Pancreas (tissue), 10 donors: Measurements from ENCODE around the gene FAM76B. TPM values are rescaled to one million over a fixed set of nuclear protein-coding genes. Genes with fewer than 3 reads are reported as not detected.
"Not testable (repeated sequence)": the region's sequence is repeated elsewhere in the genome, so short reads cannot be mapped to it uniquely, and the experiment has no call there.

Experiments used
- ATAC-seq, 4 donors: fragments of 200-7000 bp; cut with Tn5 transposase; one replicate each; pipeline versions ENCODE4 v1.8.0 to v1.9.1; 2020; ENCODE audit warnings: mild to moderate bottlenecking in 4 of 4, moderate library complexity in 4 of 4
- DNase-seq, 6 donors: peaks; one replicate each; pipeline ENCODE4 v3.0.0-alpha.2; 2020
- FAIRE-seq: peaks from 2 replicates; lab custom pipeline; 2012; peaks lifted over from hg19 to GRCh38; lab: Jason Lieb, UNC
- H3K27ac ChIP-seq, 4 donors: fragments of 200-600 bp; sonication (generic); 1 replicate in 3 of 4; 2 replicates in 1 of 4; pipeline versions ENCODE4 v1.5.0 to v1.8.0; 2020
- H3K27me3 ChIP-seq, 4 donors: fragments of 200-600 bp; one replicate each; pipeline ENCODE4 v1.8.0; 2021
- H3K36me3 ChIP-seq, 3 donors: fragments of 200-600 bp; sonication (generic) in 1 of 3; one replicate each; pipeline versions ENCODE4 v1.5.0 to v1.8.0; 2020 to 2021
- H3K4me1 ChIP-seq, 3 donors: fragments of 200-600 bp; one replicate each; pipeline ENCODE4 v1.8.0; 2021
- H3K4me3 ChIP-seq, 4 donors: fragments of 200-600 bp; sonication (generic) in 2 of 4; one replicate each; pipeline versions ENCODE4 v1.5.0 to v1.8.0; 2020 to 2021
- H3K9me3 ChIP-seq, 4 donors: fragments of 200-600 bp; one replicate each; pipeline ENCODE4 v1.8.0; 2021
- WGBS, 2 donors: extraction: QIAGEN DNeasy Blood & Tissue Kit; methylation state at CpG; one replicate each; pipeline ENCODE4 v1.1.7; 2013; 5-methylcytosine and 5-hydroxymethylcytosine counted together
- intact Hi-C, 3 donors: fragments of 100-400 bp; cut with DNase I; formaldehyde crosslinking; loops; one replicate each; pipeline versions ENCODE4 v1.11.1 to v1.14.2; 2022
- polyA plus RNA-seq, 2 donors: library from polyadenylated mRNA; stranded (reverse); fragments of 200-250 nt; gene quantifications; one replicate each; pipeline ENCODE4 v1.2.3, GENCODE V29; 2013
- total RNA-seq, 6 donors: library from RNA; stranded (reverse); fragmentation: NEBNext Ultra II Directional in 4 of 6; extraction: Animal tissue kit (Norgen Biotek cat#: 25700) in 4 of 6; gene quantifications; one replicate each; pipeline versions ENCODE4 v1.2.1 to v1.2.4, GENCODE V29; 2021 to 2023
- TF ChIP-seq, protein P1 (sequence below), 4 donors: fragments of 200-600 bp; sonication (generic) in 3 of 4; IDR thresholded peaks; one replicate each; pipeline versions ENCODE4 v1.5.0 to v1.8.0; 2021; ENCODE audit warnings: antibody characterized with exemption in 4 of 4
- donor health status: healthy with polysubstance abuse.
- donor health status: DM: no; HTN: no; CAD: no; lungs with moderate emphysema.
- donor health status: DM: no; HTN: no; CAD: no.
- donor health status: control.
- donor health status: control.
- donor health status: Bipolar disorder and iron deficiency.
- donor health status: DM: yes; HTN: yes; CAD: no.
- donor health status: DM: no; HTN: no; CAD: no.
- donor health status: DM: no; HTN: no; CAD: no.
- donor health status: DM: yes; HTN: yes; CAD: no.

The FAM76B gene
- total and polyA plus RNA-seq, 8 donors: 7.1 to 16.7 (median 9.3) TPM

GRCh38 chr11:95816037-95816436 lies 26.5 kb upstream of the FAM76B start:
- FAIRE-seq: no peak
- WGBS, 2 donors: 94 to 100% methylated on average over 2 of the region's 2 CpGs
- no peaks in the 10 kb centered on the region for H3K9me3 ChIP-seq
- TF ChIP-seq, protein P1, sequence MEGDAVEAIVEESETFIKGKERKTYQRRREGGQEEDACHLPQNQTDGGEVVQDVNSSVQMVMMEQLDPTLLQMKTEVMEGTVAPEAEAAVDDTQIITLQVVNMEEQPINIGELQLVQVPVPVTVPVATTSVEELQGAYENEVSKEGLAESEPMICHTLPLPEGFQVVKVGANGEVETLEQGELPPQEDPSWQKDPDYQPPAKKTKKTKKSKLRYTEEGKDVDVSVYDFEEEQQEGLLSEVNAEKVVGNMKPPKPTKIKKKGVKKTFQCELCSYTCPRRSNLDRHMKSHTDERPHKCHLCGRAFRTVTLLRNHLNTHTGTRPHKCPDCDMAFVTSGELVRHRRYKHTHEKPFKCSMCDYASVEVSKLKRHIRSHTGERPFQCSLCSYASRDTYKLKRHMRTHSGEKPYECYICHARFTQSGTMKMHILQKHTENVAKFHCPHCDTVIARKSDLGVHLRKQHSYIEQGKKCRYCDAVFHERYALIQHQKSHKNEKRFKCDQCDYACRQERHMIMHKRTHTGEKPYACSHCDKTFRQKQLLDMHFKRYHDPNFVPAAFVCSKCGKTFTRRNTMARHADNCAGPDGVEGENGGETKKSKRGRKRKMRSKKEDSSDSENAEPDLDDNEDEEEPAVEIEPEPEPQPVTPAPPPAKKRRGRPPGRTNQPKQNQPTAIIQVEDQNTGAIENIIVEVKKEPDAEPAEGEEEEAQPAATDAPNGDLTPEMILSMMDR (IDR thresholded peaks at IDR 0.05): no peak
- no peaks in the 10 kb centered on the region for H3K4me1 ChIP-seq
- peaks cover 0 to 13% (median 0%) of the 10 kb centered on the region in 3 donors for H3K36me3 ChIP-seq
- H3K4me3 ChIP-seq: no peak overlapping the region
- ATAC-seq: no peak
- no peak overlapping the region for H3K27ac ChIP-seq
- DNase-seq: no peak
- H3K27me3 ChIP-seq: no peaks in the 10 kb centered on the region
- intact Hi-C loops: no loop called here

DNA sequence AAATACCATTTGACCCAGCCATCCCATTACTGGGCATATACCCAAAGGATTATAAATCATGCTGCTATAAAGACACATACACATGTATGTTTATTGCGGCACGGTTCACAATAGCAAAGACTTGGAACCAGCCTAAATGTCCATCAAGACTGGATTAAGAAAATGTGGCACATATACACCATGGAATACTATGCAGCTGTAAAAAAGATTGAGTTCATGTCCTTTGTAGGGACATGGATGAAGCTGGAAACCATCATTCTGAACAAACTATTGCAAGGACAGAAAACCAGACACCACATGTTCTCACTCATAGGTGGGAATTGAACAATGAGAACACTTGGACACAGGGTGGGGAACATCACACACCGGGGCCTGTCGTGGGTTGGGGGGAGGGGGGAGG lies 21.5 kb upstream of the FAM76B start:
- WGBS, 2 donors: 99 to 100% methylated on average over 4 of the region's 4 CpGs
- intact Hi-C loops, FAIRE-seq, DNase-seq, H3K9me3 ChIP-seq, ATAC-seq, H3K4me1 ChIP-seq, H3K27ac ChIP-seq, H3K27me3 ChIP-seq, H3K4me3 ChIP-seq, H3K36me3 ChIP-seq: not testable (repeated sequence)

DNA sequence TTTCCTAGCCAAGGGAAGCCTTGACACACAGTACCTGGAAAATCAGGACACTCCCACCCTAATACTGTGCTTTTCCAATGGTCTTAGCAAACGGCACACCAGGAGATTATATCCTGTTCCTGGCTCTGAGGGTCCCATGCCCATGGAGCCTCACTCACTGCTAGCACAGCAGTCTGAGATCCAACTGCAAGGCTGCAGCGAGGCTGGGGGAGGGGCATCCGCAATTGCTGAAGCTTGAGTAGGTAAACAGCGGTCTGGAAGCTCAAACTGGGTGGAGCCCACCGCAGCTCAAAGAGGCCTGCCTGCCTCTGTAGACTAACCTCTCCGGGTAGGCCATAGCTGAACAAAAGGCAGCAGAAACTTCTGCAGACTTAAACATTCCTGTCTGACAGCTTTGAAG lies 16.9 kb upstream of the FAM76B start:
- FAIRE-seq, DNase-seq, H3K27me3 ChIP-seq, H3K36me3 ChIP-seq, intact Hi-C loops, H3K27ac ChIP-seq, ATAC-seq, H3K9me3 ChIP-seq, H3K4me3 ChIP-seq, H3K4me1 ChIP-seq: not testable (repeated sequence)
- WGBS, 2 donors: 97% methylated on average over 6 of the region's 6 CpGs

GRCh38 chr11:95805869-95806268 lies 16.3 kb upstream of the FAM76B start:
- H3K27me3 ChIP-seq: no peaks in the 10 kb centered on the region
- no peak overlapping the region for H3K4me3 ChIP-seq
- ATAC-seq (no peak), DNase-seq (no peak), FAIRE-seq (no peak)
- intact Hi-C loops: no loop called here
- 83 to 92% methylated on average over 2 of the region's 2 CpGs for WGBS, 2 donors
- no peaks in the 10 kb centered on the region for H3K4me1 ChIP-seq
- no peak overlapping the region for H3K27ac ChIP-seq
- peaks cover 0 to 13% (median 0%) of the 10 kb centered on the region in 3 donors for H3K36me3 ChIP-seq
- TF ChIP-seq, protein P1 (IDR thresholded peaks at IDR 0.05): no peak
- H3K9me3 ChIP-seq: no peaks in the 10 kb centered on the region

DNA sequence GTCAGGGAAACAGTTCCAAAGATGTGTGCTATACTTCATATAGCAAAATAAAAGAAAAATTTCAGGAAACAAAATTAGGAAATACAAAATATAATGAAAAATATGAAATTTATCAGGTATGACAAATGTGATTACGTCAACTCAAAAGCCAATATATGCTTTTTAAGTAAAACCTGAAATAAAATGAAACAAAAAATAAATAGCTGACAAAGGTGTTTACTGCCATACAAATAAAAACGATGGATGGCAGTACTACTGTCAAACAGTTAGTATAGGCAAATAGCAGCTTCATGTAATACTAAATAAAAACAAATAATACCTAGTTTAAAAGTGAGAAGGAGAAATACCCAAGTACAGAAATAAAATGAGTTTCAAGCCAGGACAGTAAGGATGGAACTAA lies 14.4 kb upstream of the FAM76B start:
- Histone ChIP-seq H3K36me3 (peaks cover 0 to 20% (median 0%) of the 10 kb centered on the region in 3 donors), H3K27ac (no peak overlapping the region), H3K27me3 (no peaks in the 10 kb centered on the region), H3K4me3 (no peak overlapping the region), H3K9me3 (no peaks in the 10 kb centered on the region), H3K4me1 (no peaks in the 10 kb centered on the region)
- DNase-seq (no peak), FAIRE-seq (no peak), ATAC-seq (no peak)
- WGBS, 2 donors: 94 to 98% methylated on average over 2 of the region's 2 CpGs
- intact Hi-C loops: no loop called here
- TF ChIP-seq, protein P1 (IDR thresholded peaks at IDR 0.05): no peak

GRCh38 chr11:95802806-95803205 lies 13.2 kb upstream of the FAM76B start:
- DNase-seq: no peak

More at GRCh38 chr11:95802806-95803205, 13.2 kb upstream of the FAM76B start:
- FAIRE-seq (no peak), ATAC-seq (no peak)
- no peaks in the 10 kb centered on the region for H3K9me3 ChIP-seq
- TF ChIP-seq, protein P1 (IDR thresholded peaks at IDR 0.05): no peak
- no peak overlapping the region for H3K4me3 ChIP-seq
- H3K27me3 ChIP-seq: no peaks in the 10 kb centered on the region
- 97% methylated on average over 1 of the region's 1 CpG for WGBS, 2 donors
- H3K4me1 ChIP-seq: no peaks in the 10 kb centered on the region
- peaks cover 0 to 20% (median 0%) of the 10 kb centered on the region in 3 donors for H3K36me3 ChIP-seq
- intact Hi-C loops: no loop called here
- H3K27ac ChIP-seq: no peak overlapping the region
